Parathyroid adenoma (tissue), 2 donors: Measurements from ENCODE around the gene KCNE4.

ENCODE experiments used
- H2AFZ ChIP-seq: fragments of 300-600 bp; sonication (generic); one replicate; pipeline ENCODE4 v1.7.0; 2017; ENCODE audit warnings: antibody characterized with exemption, mild to moderate bottlenecking
- H3K27ac ChIP-seq: fragments of 300-600 bp; sonication (generic); one replicate; pipeline ENCODE4 v1.7.0; 2017
- H3K27me3 ChIP-seq: fragments of 300-600 bp; sonication (generic); one replicate; pipeline ENCODE4 v1.7.0; 2017; ENCODE audit warnings: low read length; ENCODE audit not compliant: control insufficient read depth, insufficient read depth
- H3K36me3 ChIP-seq: fragments of 300-600 bp; sonication (generic); one replicate; pipeline ENCODE4 v1.7.0; 2017; ENCODE audit warnings: low read length; ENCODE audit not compliant: control insufficient read depth, insufficient read depth
- H3K4me1 ChIP-seq: fragments of 300-600 bp; sonication (generic); one replicate; pipeline ENCODE4 v1.7.0; 2017; ENCODE audit warnings: control low read depth
- H3K4me2 ChIP-seq: fragments of 300-600 bp; sonication (generic); one replicate; pipeline ENCODE4 v1.7.0; 2017; ENCODE audit warnings: low read length
- H3K4me3 ChIP-seq: fragments of 300-600 bp; sonication (generic); one replicate; pipeline ENCODE4 v1.7.0; 2017; ENCODE audit warnings: low read depth, low read length
- H3K79me2 ChIP-seq: fragments of 300-600 bp; sonication (generic); one replicate; pipeline ENCODE4 v1.7.0; 2017; ENCODE audit warnings: control low read depth
- H3K9ac ChIP-seq: fragments of 300-600 bp; sonication (generic); one replicate; pipeline ENCODE4 v1.7.0; 2017; ENCODE audit warnings: mild to moderate bottlenecking
- H3K9me3 ChIP-seq: fragments of 300-600 bp; sonication (generic); one replicate; pipeline ENCODE4 v1.7.0; 2017; ENCODE audit warnings: low read length; ENCODE audit not compliant: control insufficient read depth
- CTCF ChIP-seq: fragments of 300-600 bp; sonication (generic); IDR thresholded peaks from one replicate; pipeline ENCODE4 v1.7.0; 2017; ENCODE audit warnings: antibody characterized with exemption, mild to moderate bottlenecking
- donor health status: primary hyperparathyroidism.

The KCNE4 gene

GRCh38 chr2:223060201-223060825, 8.3 kb downstream of the KCNE4 start:
- Histone ChIP-seq H3K27ac (no peak overlapping the region), H3K9ac (no peak overlapping the region), H3K4me1 (no peaks in the 10 kb centered on the region), H2AFZ (no peak overlapping the region), H3K4me3 (no peak overlapping the region), H3K4me2 (no peak overlapping the region), H3K27me3 (no peaks in the 10 kb centered on the region), H3K79me2 (no peaks in the 10 kb centered on the region), H3K9me3 (no peaks in the 10 kb centered on the region), H3K36me3 (no peaks in the 10 kb centered on the region)
- TF ChIP-seq CTCF = no peak

- no peaks in the 10 kb centered on the region for H3K9me3 ChIP-seq
- no peak for TF ChIP-seq CTCF
- no peaks in the 10 kb centered on the region for H3K4me1 ChIP-seq
- H3K27me3 ChIP-seq = no peaks in the 10 kb centered on the region
- H3K79me2 ChIP-seq = no peaks in the 10 kb centered on the region
- H3K9ac ChIP-seq = no peak overlapping the region
- H2AFZ ChIP-seq = no peak overlapping the region
- no peak overlapping the region for H3K4me2 ChIP-seq
- no peaks in the 10 kb centered on the region for H3K36me3 ChIP-seq
- H3K4me3 ChIP-seq = no peak overlapping the region
- H3K27ac ChIP-seq = no peak overlapping the region
Measured at GRCh38 chr2:223062396-223062795, 10.4 kb downstream of the KCNE4 start.

GRCh38 chr2:223065107-223065506, 13.1 kb downstream of the KCNE4 start:
- Histone ChIP-seq H3K9ac (no peak overlapping the region), H3K27me3 (no peaks in the 10 kb centered on the region), H3K36me3 (no peaks in the 10 kb centered on the region), H3K9me3 (no peaks in the 10 kb centered on the region), H3K4me3 (no peak overlapping the region), H3K4me2 (no peak overlapping the region), H3K4me1 (no peaks in the 10 kb centered on the region), H2AFZ (no peak overlapping the region), H3K79me2 (no peaks in the 10 kb centered on the region), H3K27ac (no peak overlapping the region)
- TF ChIP-seq CTCF = no peak

- Histone ChIP-seq H3K9me3 (no peaks in the 10 kb centered on the region), H3K4me3 (no peak overlapping the region)
Measured at GRCh38 chr2:223066721-223067120, 14.7 kb downstream of the KCNE4 start.

More at GRCh38 chr2:223066721-223067120, 14.7 kb downstream of the KCNE4 start:
- H3K9ac ChIP-seq = no peak overlapping the region
- no peak overlapping the region for H2AFZ ChIP-seq
- H3K4me2 ChIP-seq = no peak overlapping the region
- no peaks in the 10 kb centered on the region for H3K27me3 ChIP-seq
- no peak for TF ChIP-seq CTCF
- no peaks in the 10 kb centered on the region for H3K79me2 ChIP-seq
- H3K27ac ChIP-seq = no peak overlapping the region
- H3K36me3 ChIP-seq = no peaks in the 10 kb centered on the region
- no peaks in the 10 kb centered on the region for H3K4me1 ChIP-seq
